ENCODE results near the gene CHURC1. TPM values are rescaled to one million over a fixed set of nuclear protein-coding genes. Genes with fewer than 3 reads are reported as not detected.

CHURC1 gene
- total and polyA plus RNA-seq, 2 of the 13 experiments (the other 11 are each of a cell fraction or from before 2014, with no cell fraction given) = 41.1 to 74.4 TPM

GRCh38 chr14:64914237-64915028, at the start of gene CHURC1 (continued):
- TF ChIP-seq DZIP1 (CRISPR knock-in tag; IDR thresholded peaks at IDR 0.05) (peak; percentile 82; the same call in 1 of the 2 replicates), CEBPB (IDR thresholded peaks at IDR 0.05; ENCODE audit: borderline replicate concordance, low read depth, low read length) (no peak), GABPB1 (CRISPR knock-in tag; IDR thresholded peaks at IDR 0.05) (peak; percentile 85), EED (CRISPR knock-in tag; IDR thresholded peaks at IDR 0.05) (no peak), ZKSCAN8 (CRISPR knock-in tag; IDR thresholded peaks at IDR 0.05; ENCODE audit: borderline replicate concordance) (no peak), RFXANK (CRISPR knock-in tag; IDR thresholded peaks at IDR 0.05) (no peak), ZBTB33 (CRISPR knock-in tag; IDR thresholded peaks at IDR 0.05) (no peak), MXI1 (IDR thresholded peaks at IDR 0.05; ENCODE audit: borderline replicate concordance, low read depth, low read length) (peak; percentile 93; the same call in 2 of the 3 replicates), IRF9 (CRISPR knock-in tag; IDR thresholded peaks at IDR 0.05; ENCODE audit: borderline replicate concordance) (peak; percentile 75; the same call in 1 of the 2 replicates), MATR3 (CRISPR knock-in tag; IDR thresholded peaks at IDR 0.05) (no peak), CC2D1A (CRISPR knock-in tag; IDR thresholded peaks at IDR 0.05) (no peak), ZNF639 (CRISPR knock-in tag; conservative IDR thresholded peaks at IDR 0.05) (no peak), ZNF572 (CRISPR knock-in tag; IDR thresholded peaks at IDR 0.05) (no peak), MEF2D (CRISPR knock-in tag; IDR thresholded peaks at IDR 0.05) (no peak)
